Jurkat, Clone E6-1 (cell line): ENCODE measurements around the gene CLBA1.
"Not testable (repeated sequence)": the region's sequence is repeated elsewhere in the genome, so short reads cannot be mapped to it uniquely, and the experiment has no call there.

ENCODE experiments used
- DNase-seq: peaks from one replicate; pipeline ENCODE4 v3.0.0-alpha.2; 2011; ENCODE audit warnings: low read depth, low spot score
- H3K4me3 ChIP-seq: 2 replicates; pipeline ENCODE4 v1.5.1; 2011; ENCODE audit warnings: mild to moderate bottlenecking, low read length, control low read depth, moderate library complexity

Gene CLBA1

DNA sequence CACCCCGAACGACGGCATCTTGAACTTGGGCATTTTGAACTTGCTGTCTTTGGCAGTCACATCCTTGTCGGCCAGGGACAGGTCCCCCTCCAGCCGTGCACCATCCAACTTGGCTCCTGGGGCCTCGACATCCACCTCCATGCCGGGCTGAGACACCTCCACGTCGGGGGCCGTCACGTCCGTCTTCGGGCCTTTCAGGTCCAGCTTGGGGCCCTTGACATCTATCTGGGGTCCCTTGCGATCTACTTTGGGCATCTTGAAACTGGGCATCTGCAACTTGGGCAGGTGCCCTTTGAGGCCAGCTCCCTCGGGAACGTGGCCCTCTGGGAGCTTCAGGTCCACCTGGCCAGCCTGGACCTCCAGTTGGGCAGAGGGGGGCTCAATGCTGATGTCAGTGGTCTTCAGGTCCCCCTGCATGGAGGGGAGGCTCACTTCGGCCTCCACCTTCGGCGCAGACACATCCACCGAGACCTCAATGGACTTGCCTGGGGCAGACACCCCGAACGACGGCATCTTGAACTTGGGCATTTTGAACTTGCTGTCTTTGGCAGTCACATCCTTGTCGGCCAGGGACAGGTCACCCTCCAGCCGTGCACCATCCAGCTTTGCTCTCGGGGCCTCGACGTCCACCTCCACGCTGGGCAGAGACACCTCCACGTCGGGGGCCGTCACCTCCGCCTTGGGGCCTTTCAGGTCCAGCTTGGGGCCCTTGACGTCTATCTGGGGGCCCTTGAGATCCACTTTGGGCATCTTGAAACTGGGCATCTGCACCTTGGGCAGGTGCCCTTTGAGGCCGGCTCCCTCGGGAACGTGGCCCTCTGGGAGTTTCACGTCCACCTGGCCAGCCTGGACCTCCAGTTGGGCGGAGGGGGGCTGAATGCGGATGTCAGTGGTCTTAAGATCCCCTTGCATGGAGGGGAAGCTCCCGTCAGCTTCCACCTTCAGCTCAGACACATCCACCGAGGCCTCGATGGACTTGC, 39.3 kb upstream of the CLBA1 start:
- H3K4me3 ChIP-seq, DNase-seq: not testable (repeated sequence)

DNA sequence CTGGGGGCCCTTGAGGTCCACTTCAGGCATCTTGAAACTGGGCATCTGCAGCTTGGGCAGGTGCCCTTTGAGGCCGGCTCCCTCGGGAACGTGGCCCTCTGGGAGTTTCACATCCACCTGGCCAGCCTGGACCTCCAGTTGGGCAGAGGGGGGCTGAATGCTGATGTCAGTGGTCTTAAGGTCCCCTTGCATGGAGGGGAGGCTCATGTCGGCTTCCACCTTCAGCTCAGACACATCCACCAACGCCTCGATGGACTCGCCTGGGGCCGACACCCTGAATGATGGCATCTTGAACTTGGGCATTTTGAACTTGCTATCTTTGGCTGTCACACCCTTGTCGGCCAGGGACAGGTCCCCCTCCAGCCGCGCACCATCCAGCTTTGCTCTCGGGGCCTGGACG, 38.4 kb upstream of the CLBA1 start:
- H3K4me3 ChIP-seq: not testable (repeated sequence)

GRCh38 chr14:104947881-104948735, 37.5 kb upstream of the CLBA1 start:
- H3K4me3 ChIP-seq, DNase-seq: not testable (repeated sequence)

More for the DNA sequence above, 38.4 kb upstream of the CLBA1 start:
- not testable (repeated sequence) for DNase-seq

GRCh38 chr14:104948736-104949031, 36.9 kb upstream of the CLBA1 start:
- DNase-seq: no peak
- H3K4me3 ChIP-seq: no peak overlapping the region

DNA sequence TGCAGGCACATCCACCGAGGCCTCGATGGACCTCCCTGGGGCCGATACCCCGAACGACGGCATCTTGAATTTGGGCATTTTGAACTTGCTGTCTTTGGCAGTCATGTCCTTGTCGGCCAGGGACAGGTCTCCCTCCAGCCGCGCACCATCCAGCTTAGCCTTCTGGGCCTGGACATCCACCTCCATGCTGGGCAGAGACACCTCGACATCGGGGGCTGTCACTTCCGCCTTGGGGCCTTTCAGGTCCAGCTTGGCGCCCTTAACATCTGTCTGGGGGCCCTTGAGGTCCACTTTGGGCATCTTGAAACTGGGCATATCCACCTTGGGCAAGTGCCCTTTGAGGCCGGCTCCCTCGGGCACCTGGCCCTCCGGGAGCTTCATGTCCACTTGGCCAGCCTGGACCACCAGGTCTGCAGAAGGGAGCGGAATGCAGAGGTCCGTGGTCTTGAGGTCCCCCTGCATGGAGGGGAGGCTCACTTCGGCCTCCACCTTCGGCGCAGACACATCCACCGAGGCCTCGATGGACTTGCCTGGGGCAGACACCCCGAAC, 36.1 kb upstream of the CLBA1 start:
- not testable (repeated sequence) for DNase-seq, H3K4me3 ChIP-seq

GRCh38 chr14:104950021-104950420, 35.6 kb upstream of the CLBA1 start:
- no peak overlapping the region for H3K4me3 ChIP-seq
- DNase-seq: no peak

- DNase-seq, H3K4me3 ChIP-seq: not testable (repeated sequence)
These were observed 34.9 kb upstream of the CLBA1 start for GRCh38 chr14:104950701-104951100.

GRCh38 chr14:104951863-104952657, 33.5 kb upstream of the CLBA1 start:
- not testable (repeated sequence) for H3K4me3 ChIP-seq, DNase-seq

GRCh38 chr14:104953097-104953496, 32.5 kb upstream of the CLBA1 start:
- DNase-seq: no peak
- no peak overlapping the region for H3K4me3 ChIP-seq

DNA sequence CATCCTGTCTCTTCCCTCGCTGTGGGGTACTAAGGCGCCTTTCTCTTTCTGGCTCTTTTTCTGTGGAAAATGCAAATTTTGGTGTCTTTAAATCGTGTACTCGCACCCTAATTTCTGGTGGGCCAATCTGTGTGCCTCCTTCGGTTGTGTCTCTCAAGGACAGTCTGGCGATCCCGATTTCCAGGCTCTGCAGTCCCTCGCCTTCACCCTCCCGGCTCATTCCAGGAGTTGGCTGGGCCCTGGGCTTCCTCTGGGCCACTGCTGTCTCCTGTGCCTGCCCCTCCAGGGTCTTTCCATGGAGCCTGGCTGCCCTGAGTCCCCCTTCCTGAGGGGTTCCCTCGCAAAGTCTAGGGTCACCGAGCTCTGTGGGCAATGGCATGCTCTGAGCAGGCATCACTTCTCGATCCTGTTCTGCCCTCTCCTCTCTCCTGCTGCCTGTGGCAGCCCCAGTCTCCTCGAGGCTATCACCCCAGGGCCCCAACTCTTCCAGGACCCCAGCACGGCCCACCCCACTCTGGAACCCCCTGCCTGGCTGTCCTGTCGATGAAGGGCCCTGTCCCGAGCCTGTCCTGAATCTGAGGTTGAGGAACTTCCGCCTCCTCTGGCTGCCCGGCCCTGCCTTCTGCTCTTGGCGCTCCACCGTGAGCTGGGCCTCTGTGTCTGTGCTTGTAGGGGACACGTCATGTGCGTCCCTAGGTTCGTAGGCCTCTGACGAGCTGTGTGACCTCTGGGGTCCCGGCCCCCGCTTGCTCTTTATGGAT, 31.5 kb upstream of the CLBA1 start:
- H3K4me3 ChIP-seq: no peak overlapping the region
- no peak for DNase-seq

DNA sequence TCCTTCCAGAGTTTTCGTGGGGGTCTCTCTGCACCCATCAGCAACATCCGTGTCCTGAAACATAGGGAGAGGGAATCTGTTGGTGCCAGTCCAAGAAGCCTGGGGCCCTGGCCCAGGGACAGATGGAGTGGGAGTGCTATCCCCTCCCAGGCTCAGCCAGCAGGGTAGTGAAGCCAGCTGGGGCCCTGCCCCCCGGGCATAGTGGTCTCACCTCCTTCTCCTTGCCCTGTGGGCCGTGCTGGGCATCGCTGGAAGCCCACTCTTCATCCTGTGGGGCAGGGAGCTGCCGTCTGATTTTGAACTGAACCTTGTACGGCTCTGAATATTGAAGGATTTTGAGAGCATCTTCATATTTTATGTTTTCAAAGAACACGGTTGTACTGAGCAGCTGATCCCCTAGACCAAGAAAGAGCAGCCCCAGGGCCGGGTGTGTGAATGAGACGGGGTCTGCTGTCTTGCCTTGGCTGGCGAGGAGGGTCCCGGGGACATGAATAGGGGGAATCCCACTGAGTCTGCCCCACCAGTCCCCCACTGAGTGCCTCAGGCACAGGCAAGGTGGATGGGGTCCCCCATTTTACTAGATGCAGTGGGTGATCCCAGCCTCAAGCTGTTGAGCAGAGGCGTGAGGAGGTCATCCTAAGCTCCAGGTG, 30.7 kb upstream of the CLBA1 start:
- DNase-seq: no peak
- no peak overlapping the region for H3K4me3 ChIP-seq

- no peak overlapping the region for H3K4me3 ChIP-seq
- no peak for DNase-seq
These were observed 30.2 kb upstream of the CLBA1 start for GRCh38 chr14:104955396-104955770.

DNA sequence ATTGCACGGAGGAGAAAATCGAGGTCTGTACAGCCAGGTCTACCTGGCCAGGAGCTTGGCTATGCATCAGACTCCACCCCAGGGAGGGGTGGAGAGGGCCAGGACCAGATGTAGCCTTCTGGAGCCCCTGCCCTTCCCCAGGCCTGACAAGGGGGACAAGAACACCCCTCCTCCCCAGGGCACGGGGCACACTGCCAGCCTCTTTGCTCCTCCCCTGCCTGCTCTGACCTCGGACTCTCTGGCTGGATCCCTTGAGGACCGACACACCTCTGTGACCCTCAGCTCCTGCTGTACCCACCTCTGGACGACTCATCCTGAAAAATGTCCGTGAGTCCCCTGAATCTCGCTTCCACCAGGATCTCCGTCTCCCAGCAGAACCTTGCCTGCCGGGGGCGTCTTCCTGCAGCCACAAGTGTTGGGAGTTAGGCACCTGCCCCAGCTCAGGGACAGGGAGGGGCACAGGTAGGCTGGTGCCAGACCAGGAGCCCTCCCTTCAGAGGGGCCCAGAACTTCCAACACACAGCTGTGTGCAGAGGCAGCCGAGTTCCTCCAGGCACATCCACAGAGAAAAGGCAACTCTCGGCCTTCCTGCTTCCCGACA, 29.2 kb upstream of the CLBA1 start:
- no peak for DNase-seq

DNA sequence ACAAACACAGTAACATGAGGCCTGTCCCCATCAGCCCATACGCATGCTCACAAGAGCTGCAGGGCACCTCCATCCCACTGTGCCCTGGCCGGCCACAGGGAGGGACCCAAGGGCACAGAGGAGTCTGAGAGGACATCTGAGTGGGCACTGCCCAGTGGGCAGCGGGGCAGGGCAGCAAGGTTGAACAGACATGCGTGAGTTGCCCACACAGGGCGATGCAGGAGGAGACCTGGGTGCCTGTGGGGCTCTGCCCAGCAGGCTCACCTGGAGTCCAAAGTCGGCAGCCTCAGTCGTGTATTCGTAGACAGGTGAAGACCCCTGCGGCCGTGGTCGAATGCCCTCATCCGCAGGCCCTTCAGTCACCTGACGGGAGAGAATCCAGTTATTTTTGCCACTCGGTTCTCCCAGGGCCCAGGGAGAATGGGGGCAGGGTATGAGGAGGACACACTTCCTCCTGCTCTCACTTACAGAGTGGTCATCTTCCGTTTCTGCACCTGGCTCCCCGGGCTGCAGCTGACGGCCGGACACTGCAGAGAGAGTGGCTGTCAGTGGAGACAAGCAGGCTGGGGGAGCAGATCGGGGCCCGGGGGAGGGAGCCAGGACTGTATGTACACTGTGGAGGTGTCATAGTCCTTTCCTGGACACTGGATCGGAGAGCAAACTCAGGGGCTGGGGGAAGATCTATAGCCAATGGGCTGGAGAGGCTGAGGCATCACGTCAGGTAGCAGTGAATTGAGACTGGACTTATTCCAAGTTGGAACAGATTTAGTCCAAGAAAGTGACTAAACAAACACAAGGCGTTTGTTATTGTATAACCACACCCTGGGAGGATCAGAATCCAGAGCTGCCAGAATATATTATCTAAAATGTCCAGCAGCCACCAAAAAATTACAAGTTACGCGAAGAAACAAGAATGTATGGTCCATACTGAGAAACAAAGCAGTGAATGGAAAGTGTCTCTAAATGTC, 28.2 kb upstream of the CLBA1 start:
- DNase-seq: no peak
- no peak overlapping the region for H3K4me3 ChIP-seq

More for the DNA sequence above, 29.2 kb upstream of the CLBA1 start:
- no peak overlapping the region for H3K4me3 ChIP-seq

GRCh38 chr14:104964546-104964945, 21.0 kb upstream of the CLBA1 start:
- no peak for DNase-seq
- no peak overlapping the region for H3K4me3 ChIP-seq

- no peak overlapping the region for H3K4me3 ChIP-seq
- DNase-seq: no peak
These were observed 19.9 kb upstream of the CLBA1 start for GRCh38 chr14:104965561-104966231.
